ENCODE results near the gene SVOP. TPM values are rescaled to one million over a fixed set of nuclear protein-coding genes. Genes with fewer than 3 reads are reported as not detected.
A peak's percentile ranks its signal among the peaks of the same experiment; 100 is the strongest.

SVOP gene
- total RNA-seq, 2 experiments from 2014 or later = not detected

GRCh38 chr12:108858311-108859074 is 162.4 kb downstream of the SVOP start:
- ChIA-PET POLR2A (interaction anchor here (0.9 to 1.6 kb wide), 7 partner anchors 8 to 195 kb away, joined by 3 to 7 read pairs (median 3); no protein-coding TSS in a partner anchor), CTCF (ENCODE audit: unreplicated experiment) (no interaction called here)
- no peak for DNase-seq (ENCODE audit: low spot score)
- peak overlapping the region; percentile 71 for H3K4me3 ChIP-seq (ENCODE audit: low read depth, low read length, poor library complexity, severe bottlenecking)
- H3K79me2 ChIP-seq (ENCODE audit: insufficient read depth, low read depth, low read length) = no peaks in the 10 kb centered on the region
- H3K9me2 ChIP-seq (ENCODE audit: insufficient read depth, low read length) = no peaks in the 10 kb centered on the region
- intact Hi-C loops (cut with micrococcal nuclease; ENCODE audit: unreplicated experiment) = loop anchor here (5.0 kb wide), 1 partner anchor 296 kb away; the partner anchor contains the start of genes ISCU and SART3
- H3K4me1 ChIP-seq (ENCODE audit: insufficient read depth, low read length, poor library complexity, severe bottlenecking) = peaks cover 47% of the 10 kb centered on the region
- H3K9me3 ChIP-seq (ENCODE audit: low read length) = 0 out of 2 replicates have a peak, but pooled peaks cover 4% of the 10 kb centered on the region
- no peaks in the 10 kb centered on the region for H4K20me1 ChIP-seq (ENCODE audit: insufficient read depth, low read length)
- peaks cover 4% of the 10 kb centered on the region; the same call in 1 of the 2 replicates for H3K36me3 ChIP-seq (ENCODE audit: insufficient read depth, low read length)
- peak overlapping the region; percentile 67 for H3K4me2 ChIP-seq (ENCODE audit: low read length)
- BruUV-seq (replicated peaks) = no TSS peak
- H2AFZ ChIP-seq (ENCODE audit: low read length) = peak overlapping the region; percentile 67; the same call in 1 of the 2 replicates
- H3K27ac ChIP-seq (ENCODE audit: low read depth, low read length, poor library complexity, severe bottlenecking) = no peak overlapping the region
- TF ChIP-seq, protein P1, sequence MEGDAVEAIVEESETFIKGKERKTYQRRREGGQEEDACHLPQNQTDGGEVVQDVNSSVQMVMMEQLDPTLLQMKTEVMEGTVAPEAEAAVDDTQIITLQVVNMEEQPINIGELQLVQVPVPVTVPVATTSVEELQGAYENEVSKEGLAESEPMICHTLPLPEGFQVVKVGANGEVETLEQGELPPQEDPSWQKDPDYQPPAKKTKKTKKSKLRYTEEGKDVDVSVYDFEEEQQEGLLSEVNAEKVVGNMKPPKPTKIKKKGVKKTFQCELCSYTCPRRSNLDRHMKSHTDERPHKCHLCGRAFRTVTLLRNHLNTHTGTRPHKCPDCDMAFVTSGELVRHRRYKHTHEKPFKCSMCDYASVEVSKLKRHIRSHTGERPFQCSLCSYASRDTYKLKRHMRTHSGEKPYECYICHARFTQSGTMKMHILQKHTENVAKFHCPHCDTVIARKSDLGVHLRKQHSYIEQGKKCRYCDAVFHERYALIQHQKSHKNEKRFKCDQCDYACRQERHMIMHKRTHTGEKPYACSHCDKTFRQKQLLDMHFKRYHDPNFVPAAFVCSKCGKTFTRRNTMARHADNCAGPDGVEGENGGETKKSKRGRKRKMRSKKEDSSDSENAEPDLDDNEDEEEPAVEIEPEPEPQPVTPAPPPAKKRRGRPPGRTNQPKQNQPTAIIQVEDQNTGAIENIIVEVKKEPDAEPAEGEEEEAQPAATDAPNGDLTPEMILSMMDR (conservative IDR thresholded peaks at IDR 0.05; ENCODE audit: low read length) = no peak
- no peak for TF ChIP-seq EZH2phosphoT487 (IDR thresholded peaks at IDR 0.05; ENCODE audit: borderline replicate concordance, low read depth, low read length)

Small RNA genes lying within 50 kb of the gene (small RNA-seq; reads per million reads assigned to genes)
- gene AC190387.1 (not detected), gene RNA5SP372 (0.31 reads per million), gene RNU6-361P (not detected)

Other genes starting within 250 kb of the SVOP start
- 5.3 and 8.0 TPM in 2 replicates for gene SSH1, start 163.5 kb downstream of the SVOP start, total RNA-seq (2014; rRNA removed; shearing (Covaris generic))
- gene SSH1, start 163.5 kb downstream of the SVOP start, total RNA-seq (2022) = 16.6 and 17.2 TPM in 2 replicates
- not detected in 2 replicates for gene DAO, start 141.0 kb downstream of the SVOP start, total RNA-seq (2014; rRNA removed; shearing (Covaris generic))
- not detected in 2 replicates for gene DAO, start 141.0 kb downstream of the SVOP start, total RNA-seq (2022)
- gene USP30, start 31.5 kb upstream of the SVOP start, total RNA-seq (2014; rRNA removed; shearing (Covaris generic)) = 15.7 and 17.1 TPM in 2 replicates
- 36.2 and 38.6 TPM in 2 replicates for gene USP30, start 31.5 kb upstream of the SVOP start, total RNA-seq (2022)
- gene ALKBH2, start 72.4 kb upstream of the SVOP start, total RNA-seq (2014; rRNA removed; shearing (Covaris generic)) = 70.3 and 76.8 TPM in 2 replicates
- 90.5 and 111 TPM in 2 replicates for gene ALKBH2, start 72.4 kb upstream of the SVOP start, total RNA-seq (2022)
- gene UNG, start 76.5 kb upstream of the SVOP start, total RNA-seq (2014; rRNA removed; shearing (Covaris generic)) = 50.7 and 60.6 TPM in 2 replicates
- gene UNG, start 76.5 kb upstream of the SVOP start, total RNA-seq (2022) = 84.1 and 85.0 TPM in 2 replicates
- gene ACACB, start 95.5 kb upstream of the SVOP start, total RNA-seq (2014; rRNA removed; shearing (Covaris generic)) = 19.7 and 25.6 TPM in 2 replicates
- 45.1 and 46.2 TPM in 2 replicates for gene ACACB, start 95.5 kb upstream of the SVOP start, total RNA-seq (2022)

All from OCI-LY7 (cell line).